ENCODE data around the gene FRMD1.

Gene FRMD1

DNA sequence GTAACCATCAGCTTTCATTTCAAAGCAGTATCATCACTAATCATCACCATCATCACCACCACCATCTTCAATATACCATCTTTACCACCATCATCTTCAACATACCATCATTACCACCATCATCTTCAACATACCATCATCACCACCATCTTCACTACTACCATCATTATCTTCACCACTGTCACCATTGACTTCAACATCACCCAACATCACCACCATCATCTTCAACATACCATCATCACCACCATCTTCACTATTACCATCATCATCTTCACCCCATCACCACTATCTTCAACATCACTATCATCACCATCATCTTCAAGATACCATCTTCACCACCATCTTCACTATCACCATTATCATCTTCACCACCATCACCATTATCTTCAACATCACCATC, 40.5 kb upstream of the FRMD1 start:
- no peak for TF ChIP-seq EZH2 (IDR thresholded peaks at IDR 0.05; ENCODE audit: borderline replicate concordance, low read depth, low read length, severe bottlenecking)
- TF ChIP-seq, protein P1, sequence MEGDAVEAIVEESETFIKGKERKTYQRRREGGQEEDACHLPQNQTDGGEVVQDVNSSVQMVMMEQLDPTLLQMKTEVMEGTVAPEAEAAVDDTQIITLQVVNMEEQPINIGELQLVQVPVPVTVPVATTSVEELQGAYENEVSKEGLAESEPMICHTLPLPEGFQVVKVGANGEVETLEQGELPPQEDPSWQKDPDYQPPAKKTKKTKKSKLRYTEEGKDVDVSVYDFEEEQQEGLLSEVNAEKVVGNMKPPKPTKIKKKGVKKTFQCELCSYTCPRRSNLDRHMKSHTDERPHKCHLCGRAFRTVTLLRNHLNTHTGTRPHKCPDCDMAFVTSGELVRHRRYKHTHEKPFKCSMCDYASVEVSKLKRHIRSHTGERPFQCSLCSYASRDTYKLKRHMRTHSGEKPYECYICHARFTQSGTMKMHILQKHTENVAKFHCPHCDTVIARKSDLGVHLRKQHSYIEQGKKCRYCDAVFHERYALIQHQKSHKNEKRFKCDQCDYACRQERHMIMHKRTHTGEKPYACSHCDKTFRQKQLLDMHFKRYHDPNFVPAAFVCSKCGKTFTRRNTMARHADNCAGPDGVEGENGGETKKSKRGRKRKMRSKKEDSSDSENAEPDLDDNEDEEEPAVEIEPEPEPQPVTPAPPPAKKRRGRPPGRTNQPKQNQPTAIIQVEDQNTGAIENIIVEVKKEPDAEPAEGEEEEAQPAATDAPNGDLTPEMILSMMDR (IDR thresholded peaks at IDR 0.05; ENCODE audit: borderline replicate concordance, extremely low read depth, low read length, poor library complexity, severe bottlenecking) = no peak
- no peak for ATAC-seq (ENCODE audit: insufficient read depth, low read depth)
- Histone ChIP-seq H3K4me1 (ENCODE audit: insufficient read depth, low read length) (no peaks in the 10 kb centered on the region), H3K9ac (ENCODE audit: low read depth, low read length) (no peak overlapping the region), H3K4me3 (ENCODE audit: low read depth in 1 of 2, low read length in 2 of 2) (no peak overlapping the region), H3K4me2 (ENCODE audit: insufficient read depth, low read length) (no peak overlapping the region), H4K20me1 (ENCODE audit: insufficient read depth, low read length) (no peaks in the 10 kb centered on the region), H3K27me3 (ENCODE audit: insufficient read depth, low read length, poor library complexity) (no peaks in the 10 kb centered on the region), H3K9me3 (ENCODE audit: insufficient read depth, low read length, severe bottlenecking) (peaks cover 13% of the 10 kb centered on the region), H3K27ac (ENCODE audit: low read length) (no peak overlapping the region), H3K36me3 (ENCODE audit: insufficient read depth, low read length) (no peaks in the 10 kb centered on the region), H2AFZ (ENCODE audit: low read depth, low read length) (no peak overlapping the region), H3K79me2 (ENCODE audit: insufficient read depth, low read length) (no peaks in the 10 kb centered on the region)
- no peak for DNase-seq

DNA sequence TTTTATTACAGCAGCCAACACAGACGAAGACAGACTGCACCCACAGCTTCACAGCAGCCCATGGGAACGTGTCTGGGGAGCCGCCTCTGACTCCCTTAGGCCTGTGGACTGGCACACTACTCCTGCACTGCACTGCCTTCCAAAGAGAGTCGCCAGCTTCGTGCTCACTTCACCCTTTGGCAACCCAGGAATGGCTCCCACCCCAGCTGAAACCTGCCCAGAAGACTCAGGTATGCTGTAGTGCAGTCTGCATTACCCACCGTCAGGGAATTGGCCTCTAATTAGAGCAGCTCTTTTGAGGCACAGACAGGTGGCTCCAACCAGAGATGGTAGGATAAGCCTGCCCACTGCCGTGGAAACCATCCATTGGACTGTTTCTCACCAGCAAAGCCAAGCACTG, 39.9 kb upstream of the FRMD1 start:
- H3K27ac ChIP-seq (ENCODE audit: low read length) = no peak overlapping the region
- H3K79me2 ChIP-seq (ENCODE audit: insufficient read depth, low read length) = no peaks in the 10 kb centered on the region
- no peak overlapping the region for H3K4me3 ChIP-seq (ENCODE audit: low read depth in 1 of 2, low read length in 2 of 2)
- H3K4me2 ChIP-seq (ENCODE audit: insufficient read depth, low read length) = no peak overlapping the region
- H4K20me1 ChIP-seq (ENCODE audit: insufficient read depth, low read length) = no peaks in the 10 kb centered on the region
- no peak overlapping the region for H2AFZ ChIP-seq (ENCODE audit: low read depth, low read length)
- peaks cover 13% of the 10 kb centered on the region for H3K9me3 ChIP-seq (ENCODE audit: insufficient read depth, low read length, severe bottlenecking)
- no peaks in the 10 kb centered on the region for H3K27me3 ChIP-seq (ENCODE audit: insufficient read depth, low read length, poor library complexity)
- DNase-seq (no peak), ATAC-seq (ENCODE audit: insufficient read depth, low read depth) (no peak)
- H3K36me3 ChIP-seq (ENCODE audit: insufficient read depth, low read length) = no peaks in the 10 kb centered on the region
- TF ChIP-seq, protein P1 (IDR thresholded peaks at IDR 0.05; ENCODE audit: borderline replicate concordance, extremely low read depth, low read length, poor library complexity, severe bottlenecking) = no peak
- H3K9ac ChIP-seq (ENCODE audit: low read depth, low read length) = no peak overlapping the region
- H3K4me1 ChIP-seq (ENCODE audit: insufficient read depth, low read length) = no peaks in the 10 kb centered on the region

DNA sequence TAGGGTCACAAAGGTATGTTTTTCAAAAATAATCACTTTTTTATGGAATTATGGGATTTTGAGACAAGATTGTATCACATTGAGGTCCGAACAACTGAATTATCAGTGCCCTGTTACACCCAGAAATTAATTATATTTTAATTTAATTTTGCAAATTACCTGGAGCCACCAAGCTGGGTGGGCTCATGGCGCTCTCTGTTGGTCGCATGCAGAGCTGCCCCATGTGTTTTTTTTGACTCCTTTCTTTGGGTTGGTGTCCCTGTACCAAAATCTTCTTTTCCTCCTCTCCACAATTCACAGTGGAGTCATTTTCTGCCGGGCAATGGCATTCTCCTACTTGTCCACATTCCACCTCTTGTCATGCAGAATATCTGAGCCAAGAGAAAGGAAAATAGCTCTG, 38.9 kb upstream of the FRMD1 start:
- Histone ChIP-seq H3K79me2 (ENCODE audit: insufficient read depth, low read length) (no peaks in the 10 kb centered on the region), H4K20me1 (ENCODE audit: insufficient read depth, low read length) (no peaks in the 10 kb centered on the region), H3K9ac (ENCODE audit: low read depth, low read length) (no peak overlapping the region), H3K4me3 (ENCODE audit: low read depth in 1 of 2, low read length in 2 of 2) (no peak overlapping the region), H3K4me2 (ENCODE audit: insufficient read depth, low read length) (no peak overlapping the region), H3K36me3 (ENCODE audit: insufficient read depth, low read length) (no peaks in the 10 kb centered on the region), H3K4me1 (ENCODE audit: insufficient read depth, low read length) (no peaks in the 10 kb centered on the region), H3K27ac (ENCODE audit: low read length) (no peak overlapping the region), H2AFZ (ENCODE audit: low read depth, low read length) (no peak overlapping the region), H3K27me3 (ENCODE audit: insufficient read depth, low read length, poor library complexity) (no peaks in the 10 kb centered on the region), H3K9me3 (ENCODE audit: insufficient read depth, low read length, severe bottlenecking) (peaks cover 13% of the 10 kb centered on the region)
- ATAC-seq (ENCODE audit: insufficient read depth, low read depth) (no peak), DNase-seq (no peak)
- TF ChIP-seq, protein P1 (IDR thresholded peaks at IDR 0.05; ENCODE audit: borderline replicate concordance, extremely low read depth, low read length, poor library complexity, severe bottlenecking) = no peak
- no peak for TF ChIP-seq EZH2 (IDR thresholded peaks at IDR 0.05; ENCODE audit: borderline replicate concordance, low read depth, low read length, severe bottlenecking)
